SK-N-SH treated with all-trans-retinoic acid at 6 μM for 48 hours (cell line): Measurements from ENCODE around the gene SNAP25.

ENCODE experiments used
- ATAC-seq: fragments of 200-7000 bp; cut with Tn5 transposase; 3 replicates; pipeline ENCODE4 v1.9.1; 2020; ENCODE audit warnings: mild to moderate bottlenecking, moderate library complexity
- BACH2 ChIP-seq: fragments of 250-450 bp; sonication (Bioruptor Pico); IDR thresholded peaks from 2 replicates; pipeline ENCODE4 v1.9.0; 2021; ENCODE audit warnings: mild to moderate bottlenecking, borderline replicate concordance
- CREB5 ChIP-seq: fragments of 250-450 bp; sonication (Bioruptor Pico); IDR thresholded peaks from 2 replicates; pipeline ENCODE4 v1.5.1; 2020; ENCODE audit warnings: low read depth, mild to moderate bottlenecking, moderate library complexity
- ESRRG ChIP-seq: fragments of 250-450 bp; sonication (Bioruptor Pico); IDR thresholded peaks from 2 replicates; pipeline ENCODE4 v1.6.1; 2021; ENCODE audit warnings: mild to moderate bottlenecking
- GLIS3 ChIP-seq: fragments of 250-450 bp; sonication (Bioruptor Pico); IDR thresholded peaks from 2 replicates; pipeline ENCODE4 v1.5.0; 2020; ENCODE audit warnings: mild to moderate bottlenecking, moderate library complexity
- ISL1 ChIP-seq: fragments of 250-450 bp; sonication (Bioruptor Pico); IDR thresholded peaks from 2 replicates; pipeline ENCODE4 v2.1.2; 2022; ENCODE audit warnings: mild to moderate bottlenecking, moderate library complexity
- OSR1 ChIP-seq: fragments of 250-450 bp; sonication (Bioruptor Pico); IDR thresholded peaks from 2 replicates; pipeline ENCODE4 v1.8.0; 2022; ENCODE audit warnings: moderate library complexity, mild to moderate bottlenecking, inconsistent platforms
- POU6F1 ChIP-seq: fragments of 250-450 bp; sonication (Bioruptor Pico); IDR thresholded peaks from 2 replicates; pipeline ENCODE4 v1.8.0; 2021; ENCODE audit warnings: low read depth, mild to moderate bottlenecking, moderate library complexity, borderline replicate concordance
- PPARA ChIP-seq: fragments of 250-450 bp; sonication (Bioruptor Pico); IDR thresholded peaks from 2 replicates; pipeline ENCODE4 v1.5.0; 2020; ENCODE audit warnings: mild to moderate bottlenecking, borderline replicate concordance
- RARB ChIP-seq: fragments of 250-450 bp; sonication (Bioruptor Pico); IDR thresholded peaks from 2 replicates; pipeline ENCODE4 v1.8.0; 2021; ENCODE audit warnings: mild to moderate bottlenecking, moderate library complexity
- SNAI2 ChIP-seq: fragments of 250-450 bp; sonication (Bioruptor Pico); IDR thresholded peaks from 2 replicates; pipeline ENCODE4 v1.5.0; 2020; ENCODE audit warnings: mild to moderate bottlenecking, moderate library complexity
- TCF4 ChIP-seq: fragments of 250-450 bp; sonication (Bioruptor Pico); IDR thresholded peaks from 2 replicates; pipeline ENCODE4 v1.8.0; 2021; ENCODE audit warnings: mild to moderate bottlenecking, moderate library complexity, borderline replicate concordance
- TOX ChIP-seq: fragments of 250-450 bp; sonication (Bioruptor Pico); IDR thresholded peaks from 2 replicates; pipeline ENCODE4 v1.8.0; 2021; ENCODE audit warnings: mild to moderate bottlenecking, moderate library complexity, borderline replicate concordance
- TSHZ2 ChIP-seq: fragments of 250-450 bp; sonication (Bioruptor Pico); IDR thresholded peaks from 2 replicates; pipeline ENCODE4 v1.5.0; 2020; ENCODE audit warnings: mild to moderate bottlenecking, moderate library complexity
- ZC3H10 ChIP-seq: fragments of 250-450 bp; sonication (Bioruptor Pico); IDR thresholded peaks from 2 replicates; pipeline ENCODE4 v1.5.1; 2021; ENCODE audit warnings: mild to moderate bottlenecking, moderate library complexity
- ZFP3 ChIP-seq: fragments of 250-450 bp; sonication (Bioruptor Pico); IDR thresholded peaks from 2 replicates; pipeline ENCODE4 v1.5.0; 2020; ENCODE audit warnings: mild to moderate bottlenecking, moderate library complexity
- ZFP30 ChIP-seq: fragments of 450-650 bp; formaldehyde crosslinking; IDR thresholded peaks from 2 replicates; pipeline ENCODE4 v1.5.0; 2022; ENCODE audit warnings: mild to moderate bottlenecking, moderate library complexity
- ZNF8 ChIP-seq: fragments of 450-650 bp; formaldehyde crosslinking; IDR thresholded peaks from 2 replicates; pipeline ENCODE4 v1.5.0; 2020; ENCODE audit warnings: mild to moderate bottlenecking, moderate library complexity

Gene SNAP25

GRCh38 chr20:10280018-10280908, 61.6 kb downstream of the SNAP25 start:
- no peak for ATAC-seq
- TF ChIP-seq TOX (CRISPR knock-in tag) (no peak), ZC3H10 (CRISPR knock-in tag) (no peak), POU6F1 (no peak)

- TF ChIP-seq ZFP3 (no peak), RARB (CRISPR knock-in tag) (no peak), ESRRG (CRISPR knock-in tag) (no peak), BACH2 (CRISPR knock-in tag) (no peak), TOX (CRISPR knock-in tag) (no peak), CREB5 (CRISPR knock-in tag) (no peak)
- no peak for ATAC-seq
These were observed 63.3 kb downstream of the SNAP25 start for GRCh38 chr20:10281911-10282310.

GRCh38 chr20:10282979-10283456, 64.4 kb downstream of the SNAP25 start:
- TF ChIP-seq PPARA (CRISPR knock-in tag), result no peak
- TF ChIP-seq ISL1 (CRISPR knock-in tag), result peak; percentile 37; the same call in 1 of the 2 replicates
- ATAC-seq, result peak; percentile 92

GRCh38 chr20:10286356-10286755, 67.7 kb downstream of the SNAP25 start:
- TF ChIP-seq GLIS3 (no peak), SNAI2 (CRISPR knock-in tag) (no peak), ESRRG (CRISPR knock-in tag) (no peak), CREB5 (CRISPR knock-in tag) (no peak), PPARA (CRISPR knock-in tag) (no peak), POU6F1 (no peak), ISL1 (CRISPR knock-in tag) (no peak), TCF4 (CRISPR knock-in tag) (no peak), ZFP30 (CRISPR knock-in tag) (no peak), OSR1 (CRISPR knock-in tag) (no peak), TSHZ2 (CRISPR knock-in tag) (no peak), ZNF8 (no peak), BACH2 (CRISPR knock-in tag) (no peak)
- no peak for ATAC-seq
